GM23338 (cell line): ENCODE measurements around the gene INPP4B.

Source experiments
- CREB1 ChIP-seq: fragments of 250-450 bp; sonication (Bioruptor Pico); IDR thresholded peaks from 2 replicates; pipeline ENCODE4 v1.5.0; 2020; ENCODE audit warnings: low read depth, mild to moderate bottlenecking, moderate library complexity
- CTCF ChIP-seq, 2 experiments: fragments of 200-600 bp in 1 of 2; sonication (generic) in 1 of 2; conservative IDR thresholded peaks; 2 replicates each; pipeline versions ENCODE4 v1.5.1 to v1.6.1; 2016 to 2017; ENCODE audit warnings: antibody characterized with exemption in 2 of 2, low read depth in 2 of 2, mild to moderate bottlenecking in 2 of 2, moderate library complexity in 1 of 2
- EZH2 ChIP-seq: fragments of 200-600 bp; sonication (generic); IDR thresholded peaks from one replicate; pipeline ENCODE4 v1.8.0; 2017; ENCODE audit warnings: antibody characterized with exemption, mild to moderate bottlenecking, low read depth; ENCODE audit not compliant: unreplicated experiment
- EZH2phosphoT487 ChIP-seq: fragments of 200-600 bp; sonication (generic); IDR thresholded peaks from one replicate; pipeline ENCODE4 v1.8.1; 2018; ENCODE audit warnings: antibody characterized with exemption; ENCODE audit not compliant: unreplicated experiment
- POLR2AphosphoS5 ChIP-seq: IDR thresholded peaks from 2 replicates; pipeline ENCODE4 v1.6.1; 2016; ENCODE audit warnings: antibody characterized with exemption, low read depth
- REST ChIP-seq: IDR thresholded peaks from one replicate; pipeline ENCODE4 v1.6.1; 2018; ENCODE audit warnings: antibody characterized with exemption; ENCODE audit not compliant: unreplicated experiment

GRCh38 chr4:142566243-142566642 lies 279.9 kb downstream of the INPP4B start:
- TF ChIP-seq EZH2 (no peak), CTCF (conservative IDR thresholded peaks at IDR 0.05; ENCODE audit: low read depth in 2 of 2) (no peak), CREB1 (CRISPR knock-in tag) (no peak), POLR2AphosphoS5 (no peak), EZH2phosphoT487 (no peak), REST (no peak)
